Left lung (tissue), 10 donors: Measurements from ENCODE around the gene SNRNP70. TPM values are rescaled to one million over a fixed set of nuclear protein-coding genes. Genes with fewer than 3 reads are reported as not detected.
"Not testable (repeated sequence)": the region's sequence is repeated elsewhere in the genome, so short reads cannot be mapped to it uniquely, and the experiment has no call there.

Source experiments
- ATAC-seq: fragments of 200-7000 bp; cut with Tn5 transposase; one replicate; pipeline ENCODE4 v1.9.1; 2020; ENCODE audit warnings: moderate library complexity
- DNase-seq, 4 donors: peaks; one replicate each; pipeline ENCODE4 v3.0.0-alpha.2; 2013 to 2020
- H3K27ac ChIP-seq, 2 donors: fragments of 200-600 bp; sonication (generic) in 1 of 2; one replicate each; pipeline versions ENCODE4 v1.5.0 to v1.8.0; 2020 to 2021
- H3K27me3 ChIP-seq, 2 donors: fragments of 200-600 bp; sonication (generic) in 1 of 2; one replicate each; pipeline versions ENCODE4 v1.5.0 to v1.8.0; 2020 to 2021
- H3K36me3 ChIP-seq, 2 donors: fragments of 200-600 bp; sonication (generic) in 1 of 2; one replicate each; pipeline versions ENCODE4 v1.5.0 to v1.8.0; 2020 to 2021
- H3K4me1 ChIP-seq, 2 donors: fragments of 200-600 bp; one replicate each; pipeline ENCODE4 v1.8.0; 2021
- H3K4me3 ChIP-seq, 2 donors: fragments of 200-600 bp; sonication (generic) in 1 of 2; one replicate each; pipeline versions ENCODE4 v1.5.0 to v1.8.0; 2020 to 2021; ENCODE audit warnings: mild to moderate bottlenecking in 1 of 2
- H3K9me3 ChIP-seq, 2 donors: fragments of 200-600 bp; sonication (generic) in 1 of 2; one replicate each; pipeline versions ENCODE4 v1.5.0 to v1.8.0; 2020 to 2021
- intact Hi-C, 2 donors: fragments of 100-400 bp; cut with DNase I; formaldehyde crosslinking; loops; one replicate each; pipeline versions ENCODE4 v1.11.2 to v1.14.2; 2022
- polyA plus RNA-seq, 6 donors: library from polyadenylated mRNA; unstranded; fragments of 120-200 nt; gene quantifications; one replicate each; pipeline ENCODE4 v1.2.1, GENCODE V29; 2013; ENCODE audit not compliant: insufficient read length in 6 of 6
- total RNA-seq, 2 donors: library from RNA; stranded (reverse); fragmentation: NEBNext Ultra II Directional; extraction: Animal tissue kit (Norgen Biotek cat#: 25700); gene quantifications; one replicate each; pipeline ENCODE4 v1.2.1, GENCODE V29; 2021
- TF ChIP-seq, protein P1 (sequence below), 2 donors: fragments of 200-600 bp; sonication (generic) in 1 of 2; IDR thresholded peaks; one replicate each; pipeline versions ENCODE4 v1.5.0 to v1.8.0; 2021; ENCODE audit warnings: antibody characterized with exemption in 2 of 2
- donor health status: DM: no; HTN: yes; CAD: no.
- donor health status: DM: no; HTN: no; CAD: no.

Gene SNRNP70
- total and polyA plus RNA-seq, 8 donors = 161 to 371 (median 325) TPM

DNA sequence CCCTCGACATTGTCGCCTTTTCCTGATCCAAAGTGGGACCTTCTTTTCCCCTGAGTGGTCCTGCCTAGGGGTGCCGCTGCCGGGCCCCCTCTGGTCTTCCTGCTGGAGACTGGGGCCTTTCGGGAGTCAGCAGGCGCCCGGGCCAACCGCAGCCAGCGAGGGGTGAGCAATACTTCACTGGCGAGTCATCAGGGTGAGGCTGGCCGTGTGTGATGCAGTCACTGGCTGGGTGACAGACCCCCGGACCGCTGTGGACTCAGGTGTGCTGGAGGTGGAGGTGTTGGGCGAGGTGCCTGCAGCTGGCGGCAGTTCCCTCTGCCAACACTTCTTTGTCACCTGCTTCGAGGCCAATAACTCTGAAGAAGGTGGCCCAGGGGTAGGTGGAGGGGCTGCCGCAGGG is 43.1 kb upstream of the SNRNP70 start:
- no peaks in the 10 kb centered on the region for H3K27me3 ChIP-seq
- intact Hi-C loops = no loop called here
- H3K4me1 ChIP-seq = no peaks in the 10 kb centered on the region
- H3K27ac ChIP-seq = no peak overlapping the region
- TF ChIP-seq, protein P1, sequence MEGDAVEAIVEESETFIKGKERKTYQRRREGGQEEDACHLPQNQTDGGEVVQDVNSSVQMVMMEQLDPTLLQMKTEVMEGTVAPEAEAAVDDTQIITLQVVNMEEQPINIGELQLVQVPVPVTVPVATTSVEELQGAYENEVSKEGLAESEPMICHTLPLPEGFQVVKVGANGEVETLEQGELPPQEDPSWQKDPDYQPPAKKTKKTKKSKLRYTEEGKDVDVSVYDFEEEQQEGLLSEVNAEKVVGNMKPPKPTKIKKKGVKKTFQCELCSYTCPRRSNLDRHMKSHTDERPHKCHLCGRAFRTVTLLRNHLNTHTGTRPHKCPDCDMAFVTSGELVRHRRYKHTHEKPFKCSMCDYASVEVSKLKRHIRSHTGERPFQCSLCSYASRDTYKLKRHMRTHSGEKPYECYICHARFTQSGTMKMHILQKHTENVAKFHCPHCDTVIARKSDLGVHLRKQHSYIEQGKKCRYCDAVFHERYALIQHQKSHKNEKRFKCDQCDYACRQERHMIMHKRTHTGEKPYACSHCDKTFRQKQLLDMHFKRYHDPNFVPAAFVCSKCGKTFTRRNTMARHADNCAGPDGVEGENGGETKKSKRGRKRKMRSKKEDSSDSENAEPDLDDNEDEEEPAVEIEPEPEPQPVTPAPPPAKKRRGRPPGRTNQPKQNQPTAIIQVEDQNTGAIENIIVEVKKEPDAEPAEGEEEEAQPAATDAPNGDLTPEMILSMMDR (IDR thresholded peaks at IDR 0.05) = no peak
- H3K36me3 ChIP-seq = no peaks in the 10 kb centered on the region
- no peak overlapping the region for H3K4me3 ChIP-seq
- DNase-seq = peak in 1 of 4 donors; percentile 69
- ATAC-seq = no peak
- no peaks in the 10 kb centered on the region for H3K9me3 ChIP-seq

DNA sequence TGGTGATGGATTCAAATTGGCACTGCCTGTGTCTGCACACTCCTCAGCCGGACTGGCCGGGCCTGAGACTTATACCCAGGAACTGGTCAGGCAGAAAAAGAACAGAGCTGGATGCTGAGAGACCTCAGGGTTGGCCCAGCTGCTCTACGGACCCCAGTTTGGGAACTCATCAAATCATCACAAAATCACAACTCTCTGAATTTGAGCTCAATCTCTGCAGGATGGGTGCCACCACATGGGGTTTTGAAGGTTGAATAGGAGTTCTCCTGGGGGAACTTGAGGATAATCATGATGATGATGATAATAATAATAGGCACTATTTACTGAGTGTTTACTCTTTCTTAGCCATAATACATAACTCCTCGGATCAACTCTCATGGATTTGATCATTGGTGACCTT is 42.6 kb upstream of the SNRNP70 start:
- H3K4me1 ChIP-seq, H3K4me3 ChIP-seq, intact Hi-C loops, H3K36me3 ChIP-seq, H3K9me3 ChIP-seq, DNase-seq, H3K27me3 ChIP-seq, ATAC-seq, H3K27ac ChIP-seq: not testable (repeated sequence)

DNA sequence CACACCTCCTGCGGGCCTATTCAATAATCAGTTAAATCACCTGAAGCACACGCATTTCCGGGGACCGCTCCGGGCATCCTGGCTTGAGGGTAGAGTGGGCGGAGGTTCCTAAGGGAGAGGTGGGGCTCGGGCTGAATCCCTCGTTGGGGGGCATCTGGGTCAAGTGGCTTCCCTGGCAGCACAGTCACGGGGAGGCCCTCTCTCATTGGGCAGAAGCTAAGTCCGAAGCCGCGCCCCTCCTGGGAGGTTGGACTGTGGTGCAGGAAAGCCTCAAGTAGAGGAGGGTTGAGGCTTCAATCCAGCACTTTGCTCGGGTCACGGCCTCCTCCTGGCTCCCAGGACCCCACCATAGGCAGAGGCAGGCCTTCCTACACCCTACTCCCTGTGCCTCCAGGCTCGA is 41.7 kb upstream of the SNRNP70 start, which contains the start of gene CGB5:
TSS of gene CGB5 (plus strand) at position 301 of the 400 bp plus-strand sequence. CDS start 362 bp downstream, outside the sequence.
- ATAC-seq, intact Hi-C loops, H3K4me3 ChIP-seq, H3K27ac ChIP-seq, H3K9me3 ChIP-seq, H3K4me1 ChIP-seq, DNase-seq, H3K36me3 ChIP-seq, H3K27me3 ChIP-seq: not testable (repeated sequence)

DNA sequence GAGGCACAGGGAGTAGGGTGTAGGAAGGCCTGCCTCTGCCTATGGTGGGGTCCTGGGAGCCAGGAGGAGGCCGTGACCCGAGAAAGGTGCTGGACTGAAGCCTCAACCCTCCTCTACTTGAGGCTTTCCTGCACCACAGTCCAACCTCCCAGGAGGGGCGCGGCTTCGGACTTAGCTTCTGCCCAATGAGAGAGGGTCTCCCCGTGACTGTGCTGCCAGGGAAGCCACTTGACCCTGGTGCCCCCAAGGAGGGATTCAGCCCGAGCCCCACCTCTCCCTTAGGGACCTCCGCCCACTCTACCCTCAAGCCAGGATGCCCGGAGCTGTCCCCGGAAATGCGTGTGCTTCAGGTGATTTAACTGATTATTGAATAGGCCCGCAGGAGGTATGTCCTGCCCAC is 36.2 kb upstream of the SNRNP70 start, which contains the start of gene CGB8:
TSS of gene CGB8 (minus strand) at position 101 of the 400 bp plus-strand sequence. CDS start 372 bp downstream, outside the sequence.
- ATAC-seq, intact Hi-C loops: not testable (repeated sequence)

DNA sequence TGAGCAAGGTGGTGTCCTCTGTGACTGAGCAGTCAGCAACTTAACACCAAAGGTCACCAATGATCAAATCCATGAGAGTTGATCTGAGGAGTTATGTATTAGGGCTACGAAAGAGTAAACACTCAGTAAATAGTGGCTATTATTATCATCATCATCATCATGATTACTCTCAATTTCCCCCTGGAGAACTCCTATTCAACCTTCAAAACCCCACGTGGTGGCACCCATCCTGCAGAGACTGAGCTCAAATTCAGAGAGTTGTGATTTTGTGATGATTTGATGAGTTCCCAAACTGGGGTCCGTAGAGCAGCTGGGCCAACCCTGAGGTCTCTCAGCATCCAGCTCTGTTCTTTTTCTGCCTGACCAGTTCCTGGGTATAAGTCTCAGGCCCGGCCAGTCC is 35.4 kb upstream of the SNRNP70 start:
- H3K4me1 ChIP-seq, intact Hi-C loops, ATAC-seq, H3K27ac ChIP-seq, H3K27me3 ChIP-seq, H3K9me3 ChIP-seq, DNase-seq, H3K36me3 ChIP-seq, H3K4me3 ChIP-seq: not testable (repeated sequence)

More for the DNA sequence above, 36.2 kb upstream of the SNRNP70 start, which contains the start of gene CGB8:
- H3K9me3 ChIP-seq, H3K4me3 ChIP-seq, H3K27me3 ChIP-seq, H3K36me3 ChIP-seq, H3K27ac ChIP-seq, H3K4me1 ChIP-seq: not testable (repeated sequence)
- peak in 1 of 4 donors; percentile 33 for DNase-seq

DNA sequence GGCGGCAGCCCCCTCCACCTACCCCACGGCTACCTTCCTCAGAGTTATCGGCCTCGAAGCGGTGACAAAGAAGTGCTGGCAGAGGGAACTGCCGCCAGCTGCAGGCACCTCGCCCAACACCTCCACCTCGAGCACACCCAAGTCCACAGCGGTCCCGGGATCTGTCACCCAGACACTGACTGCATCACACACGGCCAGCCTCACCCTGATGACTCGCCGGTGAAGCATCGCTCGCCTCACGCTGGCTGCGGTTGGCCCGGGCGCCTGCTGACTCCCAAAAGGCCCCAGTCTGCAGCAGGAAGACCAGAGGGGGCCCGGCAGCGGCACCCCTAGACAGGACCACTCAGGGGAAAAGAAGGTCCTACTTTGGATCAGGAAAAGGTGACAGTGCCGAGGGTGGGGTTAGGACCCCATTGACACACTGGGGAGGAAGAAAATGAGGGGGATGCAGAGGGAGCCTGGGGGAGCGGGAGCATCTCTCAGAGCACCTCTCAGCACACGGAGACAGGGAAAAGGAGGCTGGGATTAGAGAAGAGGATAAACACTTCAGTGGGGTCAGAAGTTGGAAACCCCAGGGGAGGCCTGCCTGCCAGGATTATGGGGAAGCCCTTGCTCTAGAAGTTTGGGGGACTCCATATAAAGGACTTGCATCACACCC is 34.7 kb upstream of the SNRNP70 start:
- H3K36me3 ChIP-seq, intact Hi-C loops, H3K27me3 ChIP-seq, ATAC-seq, H3K9me3 ChIP-seq, DNase-seq, H3K27ac ChIP-seq, H3K4me3 ChIP-seq, H3K4me1 ChIP-seq: not testable (repeated sequence)

DNA sequence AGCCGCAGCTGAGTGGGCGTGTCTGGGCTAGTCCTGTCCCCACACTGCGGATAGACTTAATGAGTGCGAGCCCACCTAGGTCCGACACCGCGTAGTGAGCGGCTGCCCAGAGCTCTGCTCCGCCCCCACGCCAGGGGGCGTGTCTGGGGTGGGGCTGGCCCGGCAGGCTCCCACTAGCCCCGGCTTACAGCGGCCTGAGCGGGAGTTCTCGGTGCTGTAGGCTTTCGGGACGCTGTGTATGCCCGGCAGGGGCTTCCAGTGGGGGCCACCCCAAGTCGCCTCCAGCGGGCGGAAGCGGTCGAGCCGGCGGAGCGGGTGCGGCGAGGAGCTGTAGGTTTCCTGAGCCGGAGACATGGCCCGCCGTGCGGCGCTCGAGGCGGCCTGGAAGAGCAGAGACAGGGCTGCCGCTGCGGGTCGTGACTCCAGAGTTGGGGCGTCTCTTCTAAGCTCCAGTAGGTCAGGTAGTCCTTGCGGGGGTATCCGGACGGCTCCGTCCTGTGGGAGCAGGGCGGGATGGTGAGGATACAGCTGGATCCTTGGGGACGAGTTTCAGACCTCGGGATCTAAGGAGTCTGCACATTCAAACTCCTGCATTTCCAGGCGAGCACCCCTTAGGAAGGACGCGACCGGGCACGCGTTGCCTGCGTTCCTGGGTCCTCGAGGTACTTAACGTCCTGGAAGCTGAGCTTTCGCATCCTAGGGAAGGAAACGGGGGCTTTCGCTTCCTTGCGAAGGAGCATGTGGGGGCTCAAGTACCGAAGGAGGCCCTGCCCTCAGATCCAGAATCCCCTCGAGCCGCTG is 28.9 kb upstream of the SNRNP70 start:
- peaks cover 0 to 66% of the 10 kb centered on the region in 2 donors for H3K27me3 ChIP-seq

DNA sequence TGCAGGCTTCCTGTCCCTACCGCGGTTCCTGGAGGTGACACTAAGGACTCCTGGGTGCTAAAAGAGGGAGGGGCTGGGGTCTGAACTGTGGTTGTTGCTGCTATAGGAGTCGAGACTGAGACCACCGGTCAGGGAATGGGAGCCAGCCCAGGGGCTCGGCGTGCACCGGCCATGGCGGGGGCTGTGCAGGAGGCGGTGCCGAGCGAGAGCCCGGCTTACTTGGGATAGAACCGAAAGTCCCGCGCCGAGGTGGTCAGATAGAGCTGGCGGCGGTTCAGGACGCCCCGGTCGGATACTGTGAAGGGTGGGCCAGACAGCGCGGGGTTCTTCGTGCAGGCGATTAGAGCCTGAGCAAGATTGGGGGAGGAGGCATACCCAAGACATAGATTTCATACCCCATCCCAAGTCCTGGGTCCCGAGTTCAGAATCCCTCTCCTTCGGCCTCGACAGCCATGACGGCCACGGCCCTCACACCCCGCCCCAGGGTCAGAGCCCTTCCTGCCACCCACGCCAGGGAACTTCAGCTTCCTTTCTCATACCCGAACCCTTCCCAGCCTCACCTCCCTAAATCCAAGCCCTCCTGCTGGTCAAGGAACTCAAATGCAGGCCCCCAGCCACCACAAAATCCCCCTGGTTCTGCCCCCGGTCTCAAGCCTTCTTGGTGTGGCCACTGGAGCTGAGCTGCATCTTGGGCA is 28.2 kb upstream of the SNRNP70 start:
- H3K36me3 ChIP-seq, DNase-seq, H3K9me3 ChIP-seq, H3K27ac ChIP-seq, intact Hi-C loops: not testable (repeated sequence)
- H3K27me3 ChIP-seq = peaks cover 0 to 73% of the 10 kb centered on the region in 2 donors
- peak overlapping the region in 1 of 2 donors; percentile 48 for H3K4me3 ChIP-seq
- peak; percentile 4 for ATAC-seq
- H3K4me1 ChIP-seq = peaks cover 7 to 21% of the 10 kb centered on the region in 2 donors

More for the DNA sequence above, 28.9 kb upstream of the SNRNP70 start:
- no peak overlapping the region for H3K27ac ChIP-seq
- peaks cover 7 to 21% of the 10 kb centered on the region in 2 donors for H3K4me1 ChIP-seq
- H3K4me3 ChIP-seq = peak overlapping the region; percentile 40 to 48
- TF ChIP-seq, protein P1 (IDR thresholded peaks at IDR 0.05) = no peak
- intact Hi-C loops = no loop called here
- DNase-seq (peak in 3 of 4 donors; percentile 43 to 92 (median 64)), ATAC-seq (peak; percentile 94)
- H3K9me3 ChIP-seq = no peaks in the 10 kb centered on the region
- H3K36me3 ChIP-seq = no peaks in the 10 kb centered on the region
